Measurements from ENCODE around the gene RNF10.
"Not testable (repeated sequence)": the region's sequence is repeated elsewhere in the genome, so short reads cannot be mapped to it uniquely, and the experiment has no call there.

The RNF10 gene

GRCh38 chr12:120534203-120534702 lies at the start of gene RNF10:
Gene RNF10 (plus strand): TSS chr12:120534356. CDS start chr12:120534812, 456 bp downstream.
- DNase-seq (ENCODE audit: low read depth): peak; percentile 43

- no peak for DNase-seq (ENCODE audit: low read depth)
These were observed 47.9 kb upstream of the RNF10 start for GRCh38 chr12:120485961-120486881.

- DNase-seq (ENCODE audit: low read depth): not testable (repeated sequence)
These were observed 46.6 kb upstream of the RNF10 start for GRCh38 chr12:120487552-120487951.

- no peak for DNase-seq (ENCODE audit: low read depth)
These were observed 46.0 kb upstream of the RNF10 start for GRCh38 chr12:120488057-120488640.

- DNase-seq (ENCODE audit: low read depth): no peak
These were observed 45.1 kb upstream of the RNF10 start for GRCh38 chr12:120489018-120489417.

- no peak for DNase-seq (ENCODE audit: low read depth)
These were observed 43.8 kb upstream of the RNF10 start for GRCh38 chr12:120490325-120490724.

- no peak for DNase-seq (ENCODE audit: low read depth)
These were observed 43.2 kb upstream of the RNF10 start for GRCh38 chr12:120490833-120491512.

GRCh38 chr12:120495186-120495730 lies 38.9 kb upstream of the RNF10 start:
- no peak for DNase-seq (ENCODE audit: low read depth)

- peak; percentile 96 for DNase-seq (ENCODE audit: low read depth)
These were observed 38.3 kb upstream of the RNF10 start, which contains the start of gene DYNLL1 for GRCh38 chr12:120495731-120496412. Gene DYNLL1 (plus strand): TSS chr12:120496113. CDS start chr12:120496422, 309 bp downstream.

GRCh38 chr12:120496413-120497340 lies 37.5 kb upstream of the RNF10 start:
- peak; percentile 36 for DNase-seq (ENCODE audit: low read depth)

GRCh38 chr12:120497524-120498150 lies 36.5 kb upstream of the RNF10 start:
- DNase-seq (ENCODE audit: low read depth): no peak

- DNase-seq (ENCODE audit: low read depth): no peak
These were observed 35.2 kb upstream of the RNF10 start for GRCh38 chr12:120498870-120499515.

GRCh38 chr12:120500581-120500980 lies 33.6 kb upstream of the RNF10 start:
- DNase-seq (ENCODE audit: low read depth): no peak

GRCh38 chr12:120504587-120504986 lies 29.6 kb upstream of the RNF10 start:
- no peak for DNase-seq (ENCODE audit: low read depth)

GRCh38 chr12:120508537-120508936 lies 25.6 kb upstream of the RNF10 start:
- no peak for DNase-seq (ENCODE audit: low read depth)

- no peak for DNase-seq (ENCODE audit: low read depth)
These were observed 20.2 kb upstream of the RNF10 start for GRCh38 chr12:120514002-120514401.

- DNase-seq (ENCODE audit: low read depth): no peak
These were observed 18.7 kb upstream of the RNF10 start for GRCh38 chr12:120515496-120515895.

GRCh38 chr12:120519324-120519723 lies 14.8 kb upstream of the RNF10 start:
- not testable (repeated sequence) for DNase-seq (ENCODE audit: low read depth)

- no peak for DNase-seq (ENCODE audit: low read depth)
These were observed 11.6 kb upstream of the RNF10 start for GRCh38 chr12:120522568-120522967.

Measured in stimulated activated CD8-positive, alpha-beta memory T cell treated with anti-CD3 and anti-CD28 coated beads, Interleukin-12 subunit alpha, Interleukin-12 subunit beta, amount 100 ng/mL, for 4 hours (primary cell).